MM.1S (cell line): ENCODE measurements around the gene IL13.

Experiments
- DNase-seq: peaks from one replicate; pipeline ENCODE4 v3.0.0-alpha.2; 2015
- H2AFZ ChIP-seq: fragments of 300-600 bp; sonication (generic); 2 replicates; pipeline ENCODE4 v1.6.0; 2016; ENCODE audit warnings: antibody characterized with exemption, low read length
- H3F3A ChIP-seq: fragments of 300-600 bp; sonication (generic); 2 replicates; pipeline ENCODE4 v1.6.1; 2016; ENCODE audit warnings: mild to moderate bottlenecking, antibody characterized with exemption, low read length, moderate library complexity, mixed read lengths; ENCODE audit not compliant: insufficient read depth
- H3K27ac ChIP-seq: fragments of 300-600 bp; sonication (generic); 2 replicates; pipeline ENCODE4 v1.5.1; 2016; ENCODE audit warnings: mild to moderate bottlenecking, low read length
- H3K27me3 ChIP-seq: fragments of 300-600 bp; sonication (generic); replicated peaks from 2 replicates; pipeline ENCODE4 v1.6.0; 2016; ENCODE audit warnings: low read length; ENCODE audit not compliant: insufficient read depth
- H3K36me3 ChIP-seq: fragments of 300-600 bp; sonication (generic); replicated peaks from 2 replicates; pipeline ENCODE4 v1.6.1; 2016; ENCODE audit warnings: mild to moderate bottlenecking, low read length, mixed read lengths; ENCODE audit not compliant: insufficient read depth
- H3K4me1 ChIP-seq: fragments of 300-600 bp; sonication (generic); 2 replicates; pipeline ENCODE4 v1.6.1; 2016; ENCODE audit warnings: low read length, mixed read lengths
- H3K4me2 ChIP-seq: fragments of 300-600 bp; sonication (generic); 2 replicates; pipeline ENCODE4 v1.6.0; 2016; ENCODE audit warnings: low read depth, low read length
- H3K4me3 ChIP-seq: fragments of 300-600 bp; sonication (generic); 2 replicates; pipeline ENCODE4 v1.5.1; 2016; ENCODE audit warnings: low read length, mixed read lengths
- H3K79me2 ChIP-seq: fragments of 300-600 bp; sonication (generic); 2 replicates; pipeline ENCODE4 v1.6.1; 2016; ENCODE audit warnings: mixed run types, low read length, mixed read lengths
- H3K9ac ChIP-seq: fragments of 300-600 bp; sonication (generic); 2 replicates; pipeline ENCODE4 v1.6.1; 2016; ENCODE audit warnings: low read length, mixed read lengths
- H3K9me2 ChIP-seq: fragments of 300-600 bp; sonication (generic); replicated peaks from 2 replicates; pipeline ENCODE4 v1.6.1; 2016; ENCODE audit warnings: mild to moderate bottlenecking, low read length, mixed read lengths; ENCODE audit not compliant: insufficient read depth
- H3K9me3 ChIP-seq: fragments of 300-600 bp; sonication (generic); replicated peaks from 2 replicates; pipeline ENCODE4 v1.6.1; 2016; ENCODE audit warnings: mild to moderate bottlenecking, low read length, mixed read lengths; ENCODE audit not compliant: insufficient read depth
- H4K20me1 ChIP-seq: fragments of 300-600 bp; sonication (generic); 2 replicates; pipeline ENCODE4 v1.6.1; 2016; ENCODE audit warnings: mild to moderate bottlenecking, low read length, moderate library complexity, mixed read lengths; ENCODE audit not compliant: insufficient read depth
- CTCF ChIP-seq: fragments of 300-600 bp; sonication (generic); IDR thresholded peaks from 2 replicates; pipeline ENCODE4 v1.5.1; 2016; ENCODE audit warnings: antibody characterized with exemption, low read length, mixed read lengths
- EZH2 ChIP-seq: fragments of 300-600 bp; sonication (generic); optimal IDR thresholded peaks from 2 replicates; pipeline ENCODE3; 2017; ENCODE audit warnings: low read depth, mild to moderate bottlenecking, antibody characterized with exemption, low read length, mixed read lengths
- EZH2phosphoT487 ChIP-seq: fragments of 300-600 bp; sonication (generic); IDR thresholded peaks from 2 replicates; pipeline ENCODE4 v1.6.1; 2018; ENCODE audit warnings: antibody characterized with exemption, low read length

IL13 gene

GRCh38 chr5:132679166-132679565 lies 21.2 kb downstream of the IL13 start:
- no peak overlapping the region for H3K4me3 ChIP-seq
- H3K9me3 ChIP-seq, result no peaks in the 10 kb centered on the region
- H3K4me2 ChIP-seq, result no peak overlapping the region
- no peaks in the 10 kb centered on the region for H3F3A ChIP-seq
- no peaks in the 10 kb centered on the region for H3K4me1 ChIP-seq
- no peak overlapping the region for H2AFZ ChIP-seq
- no peaks in the 10 kb centered on the region for H3K79me2 ChIP-seq
- no peaks in the 10 kb centered on the region for H3K27me3 ChIP-seq
- no peak for TF ChIP-seq EZH2
- no peak for TF ChIP-seq EZH2phosphoT487
- TF ChIP-seq CTCF, result no peak
- DNase-seq, result no peak
- no peaks in the 10 kb centered on the region for H3K36me3 ChIP-seq
- no peaks in the 10 kb centered on the region for H3K9me2 ChIP-seq
- no peaks in the 10 kb centered on the region for H4K20me1 ChIP-seq
- no peak overlapping the region for H3K9ac ChIP-seq
- H3K27ac ChIP-seq, result no peak overlapping the region

DNA sequence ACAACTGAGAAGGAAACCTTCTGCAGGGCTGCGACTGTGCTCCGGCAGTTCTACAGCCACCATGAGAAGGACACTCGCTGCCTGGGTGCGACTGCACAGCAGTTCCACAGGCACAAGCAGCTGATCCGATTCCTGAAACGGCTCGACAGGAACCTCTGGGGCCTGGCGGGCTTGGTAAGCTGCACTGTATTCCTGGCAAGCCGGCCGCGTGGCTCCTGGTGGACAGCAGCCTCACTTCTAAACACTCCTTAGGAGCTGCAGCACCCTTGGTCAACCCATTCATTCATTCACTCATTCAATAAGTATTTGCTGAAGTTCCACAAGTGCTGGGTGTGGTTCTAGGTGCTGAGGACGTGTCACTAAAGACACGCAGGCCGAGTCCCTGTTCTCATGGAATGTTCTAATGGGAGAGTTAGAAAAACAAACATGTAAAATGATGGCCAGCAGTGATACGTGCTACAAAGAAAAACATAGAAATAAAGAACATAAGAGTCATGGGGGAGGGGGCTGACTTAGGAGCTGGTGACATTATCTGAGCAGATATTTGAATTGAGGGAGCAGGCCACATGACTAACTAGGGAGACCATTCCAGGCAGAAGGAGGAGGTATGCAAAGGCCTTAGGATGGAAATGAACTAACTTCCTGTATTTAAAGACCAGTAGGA lies 21.9 kb downstream of the IL13 start:
- Histone ChIP-seq H3K27ac (no peak overlapping the region), H3K36me3 (no peaks in the 10 kb centered on the region)
- DNase-seq, result no peak

DNA sequence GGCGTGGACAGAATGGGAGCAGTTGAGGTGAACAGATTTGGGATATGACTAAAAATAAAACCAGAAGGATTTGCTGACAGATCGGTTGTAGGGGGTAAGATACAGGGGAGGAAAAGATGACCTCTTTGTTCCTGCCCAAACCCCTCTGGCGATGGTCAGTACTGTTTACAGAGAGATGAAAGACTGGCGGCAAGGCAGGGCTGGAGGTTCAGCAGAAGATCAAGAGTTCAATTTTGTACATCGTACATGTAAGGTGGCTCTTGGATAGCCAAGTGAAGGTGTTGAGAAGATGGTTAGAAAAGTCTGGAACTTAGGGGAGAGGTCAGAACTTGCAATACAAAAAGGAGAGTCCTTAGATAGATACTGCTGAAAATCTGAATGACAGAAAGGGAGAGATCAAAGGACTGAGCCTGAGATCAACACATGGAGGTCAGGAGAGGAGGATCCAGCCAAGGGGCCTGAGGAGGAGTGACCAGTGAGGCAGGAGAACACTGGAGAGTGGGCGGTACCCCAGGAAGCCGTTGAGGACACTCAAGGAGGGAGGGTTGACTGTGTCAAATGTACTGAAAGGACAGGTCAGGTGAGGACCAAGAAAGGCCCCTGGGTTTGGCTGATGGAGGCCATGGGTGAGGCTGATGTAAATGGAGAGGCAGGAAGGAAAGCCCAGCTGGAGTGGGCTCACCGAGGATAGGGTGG lies 23.0 kb downstream of the IL13 start:
- no peak overlapping the region for H3K27ac ChIP-seq
- no peak for DNase-seq
- H2AFZ ChIP-seq, result no peak overlapping the region
- H3K9me3 ChIP-seq, result no peaks in the 10 kb centered on the region
- no peaks in the 10 kb centered on the region for H3F3A ChIP-seq
- no peak overlapping the region for H3K9ac ChIP-seq
- no peaks in the 10 kb centered on the region for H3K79me2 ChIP-seq
- H3K4me2 ChIP-seq, result no peak overlapping the region
- no peaks in the 10 kb centered on the region for H3K9me2 ChIP-seq
- no peaks in the 10 kb centered on the region for H3K36me3 ChIP-seq
- H3K4me1 ChIP-seq, result 0 out of 2 replicates have a peak, but pooled peaks cover 5% of the 10 kb centered on the region
- no peak overlapping the region for H3K4me3 ChIP-seq
- H3K27me3 ChIP-seq, result no peaks in the 10 kb centered on the region
- no peaks in the 10 kb centered on the region for H4K20me1 ChIP-seq
- TF ChIP-seq EZH2 (no peak), EZH2phosphoT487 (no peak), CTCF (no peak)

More for the DNA sequence above, 21.9 kb downstream of the IL13 start:
- H3K4me1 ChIP-seq, result 0 out of 2 replicates have a peak, but pooled peaks cover under 1% of the 10 kb centered on the region
- H3K9me2 ChIP-seq, result no peaks in the 10 kb centered on the region
- H3K4me3 ChIP-seq, result no peak overlapping the region
- no peak overlapping the region for H3K9ac ChIP-seq
- TF ChIP-seq CTCF (no peak), EZH2 (no peak), EZH2phosphoT487 (no peak)
- no peaks in the 10 kb centered on the region for H3K9me3 ChIP-seq
- H3K4me2 ChIP-seq, result no peak overlapping the region
- H3F3A ChIP-seq, result no peaks in the 10 kb centered on the region
- no peaks in the 10 kb centered on the region for H3K79me2 ChIP-seq
- no peak overlapping the region for H2AFZ ChIP-seq
- H4K20me1 ChIP-seq, result no peaks in the 10 kb centered on the region
- H3K27me3 ChIP-seq, result no peaks in the 10 kb centered on the region
